ENCODE data around the gene IGF2BP2.
"Not testable (repeated sequence)": the region's sequence is repeated elsewhere in the genome, so short reads cannot be mapped to it uniquely, and the experiment has no call there.

The IGF2BP2 gene

DNA sequence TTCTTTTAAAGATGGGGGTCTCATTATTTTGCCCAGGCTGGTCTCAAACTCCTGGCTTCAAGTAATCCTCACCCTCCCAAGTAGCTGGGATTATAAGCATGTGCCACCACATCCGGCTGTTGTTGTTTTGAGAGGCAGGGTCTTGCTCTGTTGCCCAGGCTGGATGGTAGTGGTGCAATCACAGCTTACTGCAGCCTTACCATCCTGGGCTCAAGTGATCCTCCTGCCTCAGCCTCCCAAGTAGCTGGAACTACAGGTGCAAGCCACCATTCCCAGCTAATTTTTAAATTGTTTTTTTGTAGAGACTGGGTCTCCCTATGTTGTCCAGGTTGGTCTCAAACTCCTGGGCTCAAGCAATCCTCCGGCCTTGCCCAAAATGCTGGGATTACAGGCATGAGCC lies 133.2 kb downstream of the IGF2BP2 start:
- H3K27me3 Mint-ChIP-seq: peaks cover 4% of the 10 kb centered on the region
- no peaks in the 10 kb centered on the region for H3K9me3 Mint-ChIP-seq (ENCODE audit: low read depth)
- H3K27ac Mint-ChIP-seq: no peak overlapping the region
- no peaks in the 10 kb centered on the region for H3K36me3 Mint-ChIP-seq
- H3K4me3 Mint-ChIP-seq: no peak overlapping the region
- no peaks in the 10 kb centered on the region for H3K4me1 Mint-ChIP-seq (ENCODE audit: low read depth)

DNA sequence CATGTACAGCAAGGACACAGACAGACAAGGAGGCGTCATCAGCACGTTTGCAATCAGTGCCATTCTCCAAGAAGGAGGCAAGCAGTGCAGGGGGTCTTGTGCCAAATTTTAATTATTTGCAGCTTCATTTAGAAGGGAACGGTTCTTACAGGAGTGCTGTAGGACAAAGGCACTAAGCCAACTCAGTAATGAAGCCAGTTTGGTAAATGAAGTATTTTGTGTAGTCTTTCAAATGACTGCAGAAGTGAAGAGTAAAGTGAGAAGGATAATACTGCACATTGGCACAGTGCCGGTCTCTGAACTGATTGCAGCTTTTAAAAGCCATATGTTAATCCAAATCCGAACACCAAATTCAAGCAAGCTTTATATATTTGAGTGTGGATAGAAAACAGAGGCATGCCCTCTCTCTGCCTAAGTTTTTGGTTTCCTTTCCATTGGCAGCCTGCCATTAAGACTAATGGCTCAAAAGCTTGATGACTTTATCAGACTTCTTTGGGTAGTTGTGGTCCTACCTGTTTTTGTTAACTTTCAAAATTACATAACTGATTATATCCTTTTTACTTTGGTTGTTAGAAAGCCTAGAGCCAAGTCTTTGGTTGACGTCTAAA lies 137.5 kb downstream of the IGF2BP2 start:
- Mint-ChIP-seq H3K27me3 (peaks cover 14% of the 10 kb centered on the region), H3K9me3 (ENCODE audit: low read depth) (no peaks in the 10 kb centered on the region), H3K27ac (no peak overlapping the region), H3K36me3 (no peaks in the 10 kb centered on the region), H3K4me1 (ENCODE audit: low read depth) (no peaks in the 10 kb centered on the region), H3K4me3 (no peak overlapping the region)

DNA sequence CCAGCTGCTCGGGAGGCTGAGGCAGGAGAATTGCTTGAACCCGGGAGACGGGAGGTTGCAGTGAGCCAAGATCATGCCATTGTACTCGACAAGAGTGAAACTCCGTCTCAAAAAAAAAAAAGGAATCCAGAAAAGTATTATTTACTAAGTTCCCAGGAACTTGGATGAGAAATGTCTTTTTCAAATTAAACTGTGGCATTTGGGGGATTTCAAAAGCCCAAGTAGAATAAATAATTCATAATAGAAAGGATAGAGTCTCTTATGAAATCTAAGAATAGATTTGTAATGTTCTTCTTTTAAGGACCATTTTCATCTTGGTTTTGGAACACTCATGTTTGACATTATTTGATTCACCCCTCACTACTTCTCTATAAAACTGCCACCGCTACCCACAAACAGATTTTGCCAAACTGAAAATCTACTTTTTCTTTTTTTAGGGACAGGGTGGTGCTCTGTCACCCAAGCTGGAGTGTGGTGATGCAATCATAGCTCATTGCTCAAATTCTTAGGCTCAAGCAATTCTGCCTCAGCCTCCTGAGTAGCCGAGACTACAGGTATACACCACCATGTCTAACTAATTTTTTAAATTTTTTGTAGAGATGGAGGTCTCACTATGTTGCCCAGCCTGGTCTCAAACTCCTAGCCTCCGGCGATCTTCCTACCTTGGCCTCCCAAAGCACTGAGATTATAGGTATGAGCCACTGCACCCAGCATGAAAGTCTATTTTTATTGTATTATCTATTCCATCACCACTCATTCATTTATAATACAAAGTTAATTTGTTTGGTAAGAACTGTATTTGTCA lies 139.4 kb downstream of the IGF2BP2 start:
- Mint-ChIP-seq H3K4me3 (no peak overlapping the region), H3K4me1 (ENCODE audit: low read depth) (no peaks in the 10 kb centered on the region), H3K27me3 (peaks cover 10% of the 10 kb centered on the region), H3K9me3 (ENCODE audit: low read depth) (no peaks in the 10 kb centered on the region), H3K36me3 (no peaks in the 10 kb centered on the region), H3K27ac (no peak overlapping the region)

DNA sequence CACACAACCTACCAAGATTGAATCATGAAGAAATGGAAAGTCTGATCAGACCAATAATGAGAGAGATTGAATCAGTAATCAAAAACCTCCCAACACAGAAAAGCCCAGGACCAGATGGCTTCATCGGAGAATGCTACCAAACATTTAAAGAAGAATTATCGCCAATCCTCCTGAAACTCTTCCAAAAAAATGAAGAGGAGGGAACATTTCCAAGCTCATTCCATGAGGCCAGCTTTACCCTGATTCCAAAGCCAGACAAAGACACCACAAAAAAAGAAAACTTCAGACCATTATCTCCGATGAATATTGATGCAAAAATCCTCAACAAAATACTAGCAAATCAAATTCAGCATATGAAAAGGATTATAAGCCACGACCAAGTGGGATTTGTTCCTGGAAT lies 144.6 kb downstream of the IGF2BP2 start:
- Mint-ChIP-seq H3K36me3 (peaks cover 2% of the 10 kb centered on the region), H3K4me1 (ENCODE audit: low read depth) (no peaks in the 10 kb centered on the region), H3K27me3 (peaks cover 11% of the 10 kb centered on the region), H3K4me3 (no peak overlapping the region), H3K27ac (no peak overlapping the region), H3K9me3 (ENCODE audit: low read depth) (peaks cover 20% of the 10 kb centered on the region)

DNA sequence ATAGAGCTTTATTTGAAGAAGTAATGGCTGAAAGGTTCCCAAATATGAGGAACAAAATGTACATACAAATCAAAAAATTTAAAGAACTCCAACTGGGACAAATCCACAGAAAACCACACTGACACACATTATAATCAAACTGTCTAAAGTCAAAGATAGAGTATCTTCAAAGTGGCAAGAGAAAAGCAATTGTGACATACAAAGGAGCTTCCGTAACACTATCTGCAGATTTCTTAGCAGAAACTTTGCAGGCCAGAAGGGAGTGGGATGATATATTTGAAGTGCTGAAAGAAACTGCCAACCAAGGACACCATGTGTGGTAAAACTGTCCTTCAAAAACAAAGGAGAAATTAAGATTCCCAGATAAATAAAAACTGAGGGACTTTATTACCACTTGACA lies 146.8 kb downstream of the IGF2BP2 start:
- Mint-ChIP-seq H3K4me3 (no peak overlapping the region), H3K4me1 (ENCODE audit: low read depth) (no peaks in the 10 kb centered on the region), H3K36me3 (peaks cover 2% of the 10 kb centered on the region), H3K27me3 (peaks cover 13% of the 10 kb centered on the region), H3K9me3 (ENCODE audit: low read depth) (peaks cover 20% of the 10 kb centered on the region), H3K27ac (no peak overlapping the region)

DNA sequence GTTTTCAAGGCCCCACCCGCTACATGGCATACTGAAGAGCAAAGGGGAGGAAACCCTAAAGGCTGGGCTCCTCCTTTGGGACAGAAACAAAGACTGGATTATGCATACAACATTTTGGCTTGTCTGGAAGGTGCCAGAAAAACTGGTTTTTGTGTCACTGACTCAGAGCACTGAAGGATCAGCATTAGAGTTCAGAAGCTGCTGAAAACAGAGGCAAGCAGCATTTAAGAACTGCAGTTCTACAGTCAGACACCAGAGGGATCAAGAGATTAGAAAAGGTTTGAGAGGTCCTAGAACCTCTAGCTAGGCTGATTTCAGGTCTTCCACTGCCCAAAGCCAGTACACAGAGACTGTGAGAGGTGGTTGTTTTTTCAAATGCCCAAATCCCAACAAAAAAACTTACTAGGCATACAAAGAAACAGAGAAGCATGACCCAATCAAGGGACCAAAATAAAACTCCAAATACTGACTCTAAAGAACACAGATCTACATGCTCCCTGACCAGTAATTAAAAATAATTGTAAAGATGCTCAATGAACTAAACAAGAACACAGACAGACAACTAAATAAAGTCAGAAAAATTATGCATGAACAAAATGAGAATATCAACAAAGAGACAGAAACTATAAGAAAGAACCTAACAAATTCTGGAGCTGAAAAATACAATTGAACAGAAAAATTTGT lies 147.6 kb downstream of the IGF2BP2 start:
- H3K27me3 Mint-ChIP-seq: peaks cover 8% of the 10 kb centered on the region
- peaks cover 20% of the 10 kb centered on the region for H3K9me3 Mint-ChIP-seq (ENCODE audit: low read depth)
- H3K36me3 Mint-ChIP-seq: peaks cover 2% of the 10 kb centered on the region
- H3K4me3 Mint-ChIP-seq: no peak overlapping the region
- H3K4me1 Mint-ChIP-seq (ENCODE audit: low read depth): no peaks in the 10 kb centered on the region
- no peak overlapping the region for H3K27ac Mint-ChIP-seq

DNA sequence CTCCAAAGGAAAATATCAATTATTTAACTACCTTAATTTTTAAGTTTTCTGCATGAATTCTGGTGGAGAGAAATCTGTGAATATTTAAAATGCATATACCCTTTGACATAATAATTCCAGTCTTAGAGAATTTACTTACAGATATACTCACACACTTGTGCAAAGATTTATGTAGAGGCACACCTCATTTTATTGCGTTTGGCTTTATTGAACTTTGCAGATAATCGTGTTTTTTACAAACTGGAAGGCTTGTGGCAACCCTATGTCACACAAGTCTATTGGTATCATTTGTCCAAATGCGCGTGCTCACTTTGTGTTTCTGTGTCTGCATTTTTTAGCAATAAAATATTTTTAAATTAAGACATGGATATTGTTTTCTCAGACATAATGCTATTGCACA lies 157.3 kb downstream of the IGF2BP2 start:
- Mint-ChIP-seq H3K36me3 (no peaks in the 10 kb centered on the region), H3K27me3 (peaks cover 5% of the 10 kb centered on the region), H3K4me3 (no peak overlapping the region), H3K9me3 (ENCODE audit: low read depth) (no peaks in the 10 kb centered on the region), H3K27ac (no peak overlapping the region), H3K4me1 (ENCODE audit: low read depth) (no peaks in the 10 kb centered on the region)

DNA sequence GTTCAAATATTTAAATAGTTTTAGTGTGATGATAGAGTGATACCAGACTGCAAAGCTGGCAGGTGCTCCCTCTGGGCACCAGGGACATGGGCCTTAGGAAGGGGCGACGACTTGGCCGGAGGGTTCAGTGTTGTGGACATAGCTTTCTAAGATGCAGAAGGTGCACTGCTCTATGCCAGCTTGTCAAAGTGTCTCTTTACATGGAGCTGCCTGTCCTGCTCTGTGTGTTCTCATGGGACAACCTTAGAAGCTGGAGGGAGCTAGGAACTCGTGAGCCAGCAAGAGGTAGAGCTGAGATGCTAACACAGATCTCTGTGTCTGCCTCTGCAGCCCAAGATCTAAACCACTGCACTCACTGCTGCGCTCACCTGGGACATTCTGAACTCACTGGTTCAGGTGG lies 160.9 kb downstream of the IGF2BP2 start:
- no peaks in the 10 kb centered on the region for H3K36me3 Mint-ChIP-seq
- no peaks in the 10 kb centered on the region for H3K9me3 Mint-ChIP-seq (ENCODE audit: low read depth)
- peaks cover 5% of the 10 kb centered on the region for H3K27me3 Mint-ChIP-seq
- H3K27ac Mint-ChIP-seq: no peak overlapping the region
- H3K4me1 Mint-ChIP-seq (ENCODE audit: low read depth): peaks cover 2% of the 10 kb centered on the region
- no peak overlapping the region for H3K4me3 Mint-ChIP-seq

DNA sequence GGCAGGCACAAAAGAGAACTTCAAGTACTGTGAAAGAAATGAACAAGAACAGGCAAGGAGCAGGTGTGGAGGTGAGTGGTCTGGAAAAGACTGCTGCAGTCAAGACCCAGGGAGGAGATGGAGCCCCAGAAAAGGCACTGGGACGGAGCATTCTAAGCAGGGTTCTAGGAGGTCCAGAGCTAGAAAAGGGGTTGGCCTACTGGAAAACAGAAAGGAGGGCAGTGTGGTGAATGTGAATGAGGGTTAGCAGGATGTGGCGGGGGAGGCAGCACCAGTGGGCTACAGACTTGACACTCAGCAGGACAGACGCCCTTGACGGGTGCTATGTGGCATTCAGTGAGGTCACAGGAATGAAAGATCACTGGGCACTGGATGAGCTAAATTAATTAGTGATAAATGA lies 163.1 kb downstream of the IGF2BP2 start:
- Mint-ChIP-seq H3K9me3 (ENCODE audit: low read depth) (no peaks in the 10 kb centered on the region), H3K4me3 (no peak overlapping the region), H3K27me3 (peaks cover 5% of the 10 kb centered on the region), H3K4me1 (ENCODE audit: low read depth) (peaks cover 2% of the 10 kb centered on the region), H3K27ac (no peak overlapping the region), H3K36me3 (no peaks in the 10 kb centered on the region)

DNA sequence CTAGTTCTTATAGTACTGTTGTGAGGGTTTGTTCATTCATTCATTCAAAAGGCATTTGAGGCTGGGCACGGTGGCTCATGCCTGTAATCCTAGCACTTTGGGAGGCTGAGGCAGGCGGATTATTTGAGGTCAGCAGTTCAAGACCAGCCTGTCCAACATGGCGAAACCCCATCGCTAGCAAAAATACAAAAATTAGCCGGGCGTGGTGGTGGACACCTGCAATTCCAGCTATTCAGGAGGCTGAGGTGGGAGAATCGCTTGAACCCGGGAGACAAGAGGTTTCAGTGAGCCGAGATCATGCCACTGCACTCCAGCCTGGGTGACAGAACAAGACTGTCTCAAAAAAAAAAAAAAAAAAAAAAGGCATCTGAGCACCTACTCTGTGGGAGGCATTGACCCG lies 163.5 kb downstream of the IGF2BP2 start:
- not testable (repeated sequence) for H3K27ac Mint-ChIP-seq

DNA sequence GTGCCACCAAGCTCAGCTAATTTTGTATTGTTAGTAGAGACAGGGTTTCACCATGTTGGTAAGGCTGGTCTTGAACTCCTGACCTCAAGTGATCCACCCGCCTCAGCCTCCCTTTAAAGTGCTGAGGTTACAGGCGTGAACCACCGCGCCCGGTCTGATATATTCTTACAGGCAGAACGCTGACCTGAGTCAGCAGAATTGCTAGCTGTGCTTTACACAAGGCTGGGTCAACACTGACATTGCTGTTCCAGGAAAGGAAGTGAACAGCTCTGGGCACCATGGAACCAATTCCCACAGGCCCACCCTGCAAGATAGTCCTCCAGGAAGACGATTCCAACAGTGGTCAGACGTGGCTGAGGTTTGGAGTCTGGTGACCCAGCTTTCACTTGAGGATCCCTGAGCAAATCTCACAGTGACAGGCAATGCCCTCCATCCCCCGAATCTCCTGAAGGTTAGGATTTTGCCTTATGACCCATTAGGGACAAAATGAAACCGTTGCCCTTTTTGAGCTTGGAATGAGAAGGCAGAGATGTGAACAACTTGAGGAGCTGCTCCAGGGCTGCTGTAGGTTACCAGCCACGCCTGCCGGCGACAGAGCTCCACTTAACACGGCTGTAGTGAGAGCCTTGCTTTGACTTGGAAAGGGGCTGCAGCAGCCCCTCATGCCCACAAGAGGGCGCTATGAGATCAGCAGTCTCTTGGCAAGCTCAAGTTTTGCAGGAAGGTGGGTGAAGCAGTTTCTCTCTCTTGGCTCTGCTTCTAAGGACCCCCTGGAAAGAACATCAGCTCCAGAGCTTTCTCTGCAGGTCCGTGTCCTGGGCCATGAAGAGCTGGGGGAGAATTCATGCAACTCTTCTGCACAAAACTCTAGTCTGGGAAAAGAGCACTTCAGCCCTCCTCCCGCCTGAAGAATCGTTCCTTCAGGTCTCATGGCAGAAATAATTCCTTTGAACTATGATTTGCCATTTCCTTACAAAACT lies 164.6 kb downstream of the IGF2BP2 start:
- Mint-ChIP-seq H3K36me3 (no peaks in the 10 kb centered on the region), H3K4me1 (ENCODE audit: low read depth) (peaks cover 2% of the 10 kb centered on the region), H3K27ac (no peak overlapping the region), H3K27me3 (peaks cover 5% of the 10 kb centered on the region), H3K9me3 (ENCODE audit: low read depth) (no peaks in the 10 kb centered on the region), H3K4me3 (no peak overlapping the region)

More for the DNA sequence above, 163.5 kb downstream of the IGF2BP2 start:
- H3K4me3 Mint-ChIP-seq; H3K9me3 Mint-ChIP-seq (ENCODE audit: low read depth); H3K4me1 Mint-ChIP-seq (ENCODE audit: low read depth); H3K27me3 Mint-ChIP-seq; H3K36me3 Mint-ChIP-seq: not testable (repeated sequence)

DNA sequence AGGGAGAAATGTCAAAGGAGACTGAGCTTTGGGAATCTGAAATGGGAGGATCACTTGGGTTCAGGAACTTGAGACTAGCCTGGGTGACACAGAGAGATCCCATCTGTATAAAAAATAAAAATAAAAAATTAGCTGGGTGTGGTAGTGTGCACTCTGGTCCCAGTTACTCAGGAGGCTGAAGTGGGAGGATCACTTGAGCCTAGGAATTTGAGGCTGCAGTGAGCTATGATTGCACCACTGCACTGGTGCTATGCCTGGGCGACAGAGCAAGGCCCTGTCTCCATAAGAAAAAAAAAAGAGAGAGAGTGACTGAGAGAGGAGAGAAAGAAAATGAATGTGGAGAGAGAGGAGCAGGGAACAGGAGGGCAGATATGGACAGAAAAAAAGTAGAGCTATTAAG lies 165.9 kb downstream of the IGF2BP2 start:
- H3K9me3 Mint-ChIP-seq (ENCODE audit: low read depth): no peaks in the 10 kb centered on the region
- H3K4me3 Mint-ChIP-seq: no peak overlapping the region
- H3K4me1 Mint-ChIP-seq (ENCODE audit: low read depth): peaks cover 2% of the 10 kb centered on the region
- no peak overlapping the region for H3K27ac Mint-ChIP-seq
- no peaks in the 10 kb centered on the region for H3K36me3 Mint-ChIP-seq
- H3K27me3 Mint-ChIP-seq: no peaks in the 10 kb centered on the region

DNA sequence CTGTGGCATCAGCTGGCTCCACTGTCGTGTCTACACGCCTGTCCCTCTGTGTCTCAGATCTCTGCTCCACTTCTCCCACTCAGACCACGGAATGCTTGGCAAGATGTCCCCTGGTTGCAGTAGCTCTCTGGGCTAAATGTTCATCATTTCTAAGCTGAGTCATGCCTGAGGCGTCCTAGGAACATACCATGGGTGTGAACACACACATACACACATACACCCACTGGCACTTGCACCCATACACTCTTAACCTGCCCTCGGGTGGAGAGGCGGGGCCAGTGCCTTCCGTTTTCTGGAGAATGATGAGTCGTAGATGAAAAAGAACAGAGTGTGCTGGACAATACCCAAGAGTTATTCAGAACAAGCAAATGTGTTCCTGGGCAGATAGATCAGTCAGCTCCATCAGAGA lies 166.3 kb downstream of the IGF2BP2 start:
- H3K9me3 Mint-ChIP-seq (ENCODE audit: low read depth): no peaks in the 10 kb centered on the region
- no peak overlapping the region for H3K4me3 Mint-ChIP-seq
- H3K27me3 Mint-ChIP-seq: no peaks in the 10 kb centered on the region
- no peak overlapping the region for H3K27ac Mint-ChIP-seq
- H3K4me1 Mint-ChIP-seq (ENCODE audit: low read depth): peaks cover 2% of the 10 kb centered on the region
- no peaks in the 10 kb centered on the region for H3K36me3 Mint-ChIP-seq

DNA sequence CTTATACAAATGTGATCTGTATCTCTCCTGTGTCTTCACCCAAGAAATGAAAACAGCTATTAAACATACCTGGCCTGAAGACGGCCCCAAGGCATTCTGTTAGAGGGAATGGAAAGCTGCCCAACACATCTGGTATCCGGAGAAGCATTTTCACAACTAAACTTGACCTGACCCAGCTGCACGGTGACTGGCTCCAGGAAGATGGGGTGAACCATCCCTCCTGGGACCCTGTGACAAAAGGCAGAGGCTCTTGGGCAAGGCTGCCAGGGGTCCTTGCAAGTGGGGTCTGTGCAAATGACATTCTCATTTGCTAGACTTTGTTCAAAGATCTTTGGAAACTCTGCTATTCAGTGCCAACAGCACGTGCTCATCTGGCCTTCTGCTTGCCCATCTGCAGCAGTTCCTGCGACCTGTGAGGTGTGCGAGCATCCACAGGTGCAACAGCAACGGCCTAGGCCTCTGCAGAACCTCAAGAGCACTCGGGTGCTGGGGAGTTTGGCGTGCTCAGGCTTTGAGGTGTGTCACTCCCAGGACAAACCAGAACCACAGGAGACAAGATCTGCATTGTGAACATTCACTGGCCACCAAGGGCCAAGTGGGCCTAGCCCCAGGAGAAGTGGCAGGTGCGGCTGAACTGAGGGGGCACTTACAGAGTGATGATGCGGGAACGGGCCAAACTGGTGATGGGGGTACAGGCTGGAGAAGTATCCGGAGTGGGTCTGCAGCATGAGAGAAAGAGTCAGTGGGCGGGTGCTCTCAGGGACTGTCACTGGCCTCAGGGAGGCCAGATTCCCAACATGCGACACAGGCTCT lies 166.9 kb downstream of the IGF2BP2 start:
- Mint-ChIP-seq H3K9me3 (ENCODE audit: low read depth) (no peaks in the 10 kb centered on the region), H3K4me1 (ENCODE audit: low read depth) (peaks cover 2% of the 10 kb centered on the region), H3K27me3 (no peaks in the 10 kb centered on the region), H3K27ac (no peak overlapping the region), H3K4me3 (no peak overlapping the region), H3K36me3 (no peaks in the 10 kb centered on the region)
